Caco-2 (cell line): ENCODE results near the gene SEC22A. TPM values are rescaled to one million over a fixed set of nuclear protein-coding genes. Genes with fewer than 3 reads are reported as not detected.
"Not testable (repeated sequence)": the region's sequence is repeated elsewhere in the genome, so short reads cannot be mapped to it uniquely, and the experiment has no call there.

Experiments used
- BruUV-seq: library from RNA; stranded (reverse); fragments of 400-500 nt; replicated peaks from 2 replicates; lab custom pipeline; 2021; lab: Mats Ljungman, UMichigan
- CTCF ChIA-PET: fragments of 300-600 bp; sonication (Branson Sonifier 250); formaldehyde crosslinking; loops from one replicate; lab custom pipeline; 2022; ENCODE audit warnings: antibody characterized with exemption; lab: Charles Lee
- POLR2A ChIA-PET: fragments of 300-600 bp; sonication (Branson Sonifier 250); formaldehyde crosslinking; loops from one replicate; lab custom pipeline; 2022; ENCODE audit warnings: antibody characterized with exemption; lab: Charles Lee
- DNase-seq, 2 experiments: peaks; one replicate each; pipeline versions ENCODE4 v3.0.0 to v3.0.0-alpha.2; 2020 to 2022
- H3K27me3 ChIP-seq: replicated peaks from 2 replicates; pipeline ENCODE4 v1.6.0; 2011; ENCODE audit warnings: low read length; ENCODE audit not compliant: control insufficient read depth, insufficient read depth
- H3K36me3 ChIP-seq: 2 replicates; pipeline ENCODE4 v1.5.1; 2011; ENCODE audit warnings: low read length; ENCODE audit not compliant: control insufficient read depth, insufficient read depth
- H3K4me1 ChIP-seq: fragments of 250-450 bp; sonication (Bioruptor Pico); 2 replicates; pipeline ENCODE4 v1.5.1; 2020; ENCODE audit warnings: mild to moderate bottlenecking
- H3K4me3 ChIP-seq: 2 replicates; pipeline ENCODE4 v1.5.1; 2011; ENCODE audit warnings: low read depth, mild to moderate bottlenecking, control low read depth, low read length
- H3K9me3 ChIP-seq: fragments of 250-450 bp; sonication (Bioruptor Pico); 2 replicates; pipeline ENCODE4 v1.5.1; 2020; ENCODE audit warnings: mild to moderate bottlenecking, moderate library complexity
- H3K27ac Mint-ChIP-seq: one replicate; pipeline ENCODE4 v1.8.0; 2022; ENCODE audit warnings: mixed read lengths; ENCODE audit not compliant: unreplicated experiment
- H3K27me3 Mint-ChIP-seq: one replicate; pipeline ENCODE4 v1.8.0; 2022; ENCODE audit warnings: mixed read lengths; ENCODE audit not compliant: insufficient read depth, unreplicated experiment
- H3K36me3 Mint-ChIP-seq: one replicate; pipeline ENCODE4 v1.8.0; 2022; ENCODE audit warnings: mild to moderate bottlenecking, mixed read lengths; ENCODE audit not compliant: insufficient read depth, unreplicated experiment
- H3K4me1 Mint-ChIP-seq: one replicate; pipeline ENCODE4 v1.8.0; 2022; ENCODE audit warnings: low read depth, mixed read lengths; ENCODE audit not compliant: unreplicated experiment
- H3K4me3 Mint-ChIP-seq: one replicate; pipeline ENCODE4 v1.8.0; 2022; ENCODE audit warnings: mild to moderate bottlenecking, moderate library complexity, mixed read lengths; ENCODE audit not compliant: unreplicated experiment
- H3K9me3 Mint-ChIP-seq: one replicate; pipeline ENCODE4 v1.8.0; 2022; ENCODE audit warnings: mixed read lengths; ENCODE audit not compliant: unreplicated experiment
- intact Hi-C: fragments of 100-400 bp; cut with micrococcal nuclease; formaldehyde crosslinking; loops from one replicate; pipeline ENCODE4 v1.10.0; 2022; ENCODE audit not compliant: unreplicated experiment
- total RNA-seq: library from RNA; stranded (reverse); gene quantifications from 2 replicates; pipeline ENCODE4 v1.2.3, GENCODE V29; 2022
- TF ChIP-seq, protein P1 (sequence below), 2 experiments: fragments of 200-600 bp in 1 of 2; IDR thresholded peaks; 1 replicate in 1 of 2; 2 replicates in 1 of 2; pipeline versions ENCODE4 v1.5.1 to v1.8.0; 2011 to 2022; ENCODE audit warnings: antibody characterized with exemption in 1 of 2, control low read depth in 1 of 2, inconsistent platforms in 1 of 2, low read depth in 1 of 2, low read length in 1 of 2, mild to moderate bottlenecking in 1 of 2, moderate library complexity in 1 of 2; ENCODE audit not compliant: insufficient read depth in 1 of 2, severe bottlenecking in 1 of 2, unreplicated experiment in 1 of 2

SEC22A gene
- total RNA-seq, 1 experiment from 2014 or later = 17.7 TPM

DNA sequence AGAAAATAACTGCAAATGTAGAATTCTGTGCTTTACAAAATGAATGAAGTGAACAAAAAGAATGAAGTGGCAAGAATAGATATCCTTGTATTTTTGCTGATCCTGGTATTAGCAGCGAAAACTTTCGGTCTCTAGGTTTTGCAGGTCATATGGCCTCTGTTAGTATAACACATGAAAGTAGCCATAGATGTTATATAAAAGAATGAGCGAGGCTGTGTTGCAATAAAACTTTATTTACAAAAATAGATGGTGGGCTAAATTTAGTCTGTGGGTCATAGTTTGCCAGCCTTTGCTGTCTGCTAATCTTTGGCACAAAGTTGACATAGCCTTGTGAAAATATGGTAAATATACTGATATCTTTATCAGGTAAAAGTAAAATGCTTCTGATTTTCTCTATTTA is 35.2 kb downstream of the SEC22A start:
- no peaks in the 10 kb centered on the region for H3K36me3 ChIP-seq
- ChIA-PET CTCF (no interaction called here), POLR2A (no interaction called here)
- H3K4me3 ChIP-seq = no peak overlapping the region
- Mint-ChIP-seq H3K9me3 (no peaks in the 10 kb centered on the region), H3K27ac (no peak overlapping the region), H3K36me3 (peaks cover 6% of the 10 kb centered on the region), H3K4me1 (no peaks in the 10 kb centered on the region), H3K27me3 (no peaks in the 10 kb centered on the region), H3K4me3 (no peak overlapping the region)
- BruUV-seq = no TSS peak
- no peaks in the 10 kb centered on the region for H3K9me3 ChIP-seq
- no peaks in the 10 kb centered on the region for H3K4me1 ChIP-seq
- no peaks in the 10 kb centered on the region for H3K27me3 ChIP-seq
- intact Hi-C loops = no loop called here
- DNase-seq = no peak
- TF ChIP-seq, protein P1, sequence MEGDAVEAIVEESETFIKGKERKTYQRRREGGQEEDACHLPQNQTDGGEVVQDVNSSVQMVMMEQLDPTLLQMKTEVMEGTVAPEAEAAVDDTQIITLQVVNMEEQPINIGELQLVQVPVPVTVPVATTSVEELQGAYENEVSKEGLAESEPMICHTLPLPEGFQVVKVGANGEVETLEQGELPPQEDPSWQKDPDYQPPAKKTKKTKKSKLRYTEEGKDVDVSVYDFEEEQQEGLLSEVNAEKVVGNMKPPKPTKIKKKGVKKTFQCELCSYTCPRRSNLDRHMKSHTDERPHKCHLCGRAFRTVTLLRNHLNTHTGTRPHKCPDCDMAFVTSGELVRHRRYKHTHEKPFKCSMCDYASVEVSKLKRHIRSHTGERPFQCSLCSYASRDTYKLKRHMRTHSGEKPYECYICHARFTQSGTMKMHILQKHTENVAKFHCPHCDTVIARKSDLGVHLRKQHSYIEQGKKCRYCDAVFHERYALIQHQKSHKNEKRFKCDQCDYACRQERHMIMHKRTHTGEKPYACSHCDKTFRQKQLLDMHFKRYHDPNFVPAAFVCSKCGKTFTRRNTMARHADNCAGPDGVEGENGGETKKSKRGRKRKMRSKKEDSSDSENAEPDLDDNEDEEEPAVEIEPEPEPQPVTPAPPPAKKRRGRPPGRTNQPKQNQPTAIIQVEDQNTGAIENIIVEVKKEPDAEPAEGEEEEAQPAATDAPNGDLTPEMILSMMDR (IDR thresholded peaks at IDR 0.05; ENCODE audit: insufficient read depth in 1 of 2, low read depth in 1 of 2, low read length in 1 of 2, severe bottlenecking in 1 of 2, unreplicated experiment in 1 of 2) = no peak

DNA sequence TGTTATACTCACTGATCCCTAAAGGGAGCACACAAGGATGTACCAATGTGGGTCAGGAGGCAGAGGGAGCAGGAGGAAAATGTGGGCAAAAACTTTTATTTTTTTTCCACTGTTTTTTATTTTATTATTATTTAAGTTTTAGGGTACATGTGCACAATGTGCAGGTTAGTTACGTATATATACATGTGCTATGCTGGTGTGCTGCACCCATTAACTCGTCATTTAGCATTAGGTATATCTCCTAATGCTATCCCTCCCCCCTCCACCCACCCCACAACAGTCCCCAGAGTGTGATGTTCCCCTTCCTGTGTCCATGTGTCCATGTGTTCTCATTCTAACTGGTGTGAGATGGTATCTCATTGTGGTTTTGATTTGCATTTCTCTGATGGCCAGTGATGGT is 37.4 kb downstream of the SEC22A start:
- DNase-seq, H3K27me3 ChIP-seq, H3K27me3 Mint-ChIP-seq, CTCF ChIA-PET, BruUV-seq, H3K9me3 Mint-ChIP-seq, H3K4me3 ChIP-seq, H3K4me3 Mint-ChIP-seq, H3K36me3 ChIP-seq, H3K9me3 ChIP-seq, H3K36me3 Mint-ChIP-seq, H3K4me1 Mint-ChIP-seq, intact Hi-C loops, H3K27ac Mint-ChIP-seq, POLR2A ChIA-PET, H3K4me1 ChIP-seq: not testable (repeated sequence)

DNA sequence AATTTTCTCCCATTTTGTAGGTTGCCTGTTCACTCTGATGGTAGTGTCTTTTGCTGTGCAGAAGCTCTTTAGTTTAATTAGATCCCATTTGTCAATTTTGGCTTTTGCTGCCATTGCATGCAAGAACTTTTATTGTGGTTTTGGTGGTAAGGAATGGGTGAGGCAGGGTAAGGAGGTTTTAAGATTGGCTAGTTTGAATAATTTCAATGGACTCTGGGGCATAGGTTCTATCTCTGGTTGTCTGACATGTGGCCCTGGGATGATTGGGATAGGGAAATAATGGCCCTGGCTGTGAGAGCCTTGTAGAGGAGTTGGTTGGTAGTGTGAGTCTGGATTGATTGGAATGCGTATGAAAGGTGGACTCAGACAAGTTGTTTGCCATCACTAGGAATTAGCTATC is 38.0 kb downstream of the SEC22A start:
- no peak overlapping the region for H3K4me3 Mint-ChIP-seq
- ChIA-PET POLR2A (no interaction called here), CTCF (no interaction called here)
- H3K27me3 Mint-ChIP-seq = no peaks in the 10 kb centered on the region
- peaks cover 6% of the 10 kb centered on the region for H3K4me1 Mint-ChIP-seq
- no TSS peak for BruUV-seq
- Histone ChIP-seq H3K9me3 (no peaks in the 10 kb centered on the region), H3K27me3 (no peaks in the 10 kb centered on the region), H3K4me3 (no peak overlapping the region), H3K36me3 (no peaks in the 10 kb centered on the region), H3K4me1 (no peaks in the 10 kb centered on the region)
- no peaks in the 10 kb centered on the region for H3K9me3 Mint-ChIP-seq
- no peak overlapping the region for H3K27ac Mint-ChIP-seq
- TF ChIP-seq, protein P1 (IDR thresholded peaks at IDR 0.05; ENCODE audit: insufficient read depth in 1 of 2, low read depth in 1 of 2, low read length in 1 of 2, severe bottlenecking in 1 of 2, unreplicated experiment in 1 of 2) = no peak
- DNase-seq = no peak
- intact Hi-C loops = no loop called here
- no peaks in the 10 kb centered on the region for H3K36me3 Mint-ChIP-seq

DNA sequence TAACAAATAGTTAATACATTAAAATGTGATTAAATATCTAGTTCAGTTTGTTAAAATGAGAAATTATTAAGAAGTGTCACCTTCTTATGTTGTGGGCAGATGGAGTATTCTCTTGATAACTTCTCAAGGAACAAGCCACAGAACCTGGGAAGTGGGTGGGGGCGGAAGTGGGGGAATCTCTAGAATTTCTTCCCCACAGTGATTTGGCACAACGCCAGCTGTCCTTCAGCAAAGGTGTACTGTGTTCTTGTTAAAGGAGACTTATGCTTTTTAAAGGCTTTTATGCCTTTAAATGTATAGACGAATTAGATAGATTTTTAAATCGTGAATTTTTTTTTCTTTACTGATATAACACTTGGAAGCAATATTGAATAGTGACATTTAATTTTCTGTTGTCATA is 42.4 kb downstream of the SEC22A start:
- Histone ChIP-seq H3K4me3 (no peak overlapping the region), H3K36me3 (no peaks in the 10 kb centered on the region), H3K9me3 (no peaks in the 10 kb centered on the region), H3K4me1 (no peaks in the 10 kb centered on the region), H3K27me3 (no peaks in the 10 kb centered on the region)
- TF ChIP-seq, protein P1 (IDR thresholded peaks at IDR 0.05; ENCODE audit: insufficient read depth in 1 of 2, low read depth in 1 of 2, low read length in 1 of 2, severe bottlenecking in 1 of 2, unreplicated experiment in 1 of 2) = no peak
- H3K36me3 Mint-ChIP-seq = peaks cover 7% of the 10 kb centered on the region
- BruUV-seq = no TSS peak
- intact Hi-C loops = no loop called here
- H3K27me3 Mint-ChIP-seq = no peaks in the 10 kb centered on the region
- H3K9me3 Mint-ChIP-seq = no peaks in the 10 kb centered on the region
- ChIA-PET CTCF (no interaction called here), POLR2A (no interaction called here)
- no peak overlapping the region for H3K27ac Mint-ChIP-seq
- no peak overlapping the region for H3K4me3 Mint-ChIP-seq
- no peak for DNase-seq
- H3K4me1 Mint-ChIP-seq = peaks cover 6% of the 10 kb centered on the region
